DND-41 (cell line): ENCODE data around the gene QSOX2.

Experiments
- CTCF ChIP-seq: IDR thresholded peaks from 2 replicates; pipeline ENCODE4 v1.5.1; 2012; ENCODE audit warnings: borderline replicate concordance, low read length, moderate library complexity, mild to moderate bottlenecking; ENCODE audit not compliant: poor library complexity, severe bottlenecking; ENCODE audit errors: extremely low read depth
- EZH2 ChIP-seq: IDR thresholded peaks from 3 replicates; pipeline ENCODE4 v1.6.1; 2012; ENCODE audit warnings: borderline replicate concordance, low read depth, mild to moderate bottlenecking, moderate library complexity, low read length, inconsistent platforms; ENCODE audit not compliant: severe bottlenecking

GRCh38 chr9:136233411-136233810, 12.2 kb downstream of the QSOX2 start:
- TF ChIP-seq CTCF, result no peak
- no peak for TF ChIP-seq EZH2
